Lung (tissue), 12 donors: ENCODE measurements around the gene SCPEP1. TPM values are rescaled to one million over a fixed set of nuclear protein-coding genes. Genes with fewer than 3 reads are reported as not detected.

ENCODE experiments used
- ATAC-seq: fragments of 200-7000 bp; cut with Tn5 transposase; one replicate; pipeline ENCODE4 v1.9.1; 2020; ENCODE audit warnings: moderate number of reproducible peaks; ENCODE audit not compliant: insufficient read depth, low FRiP score
- DNase-seq, 3 donors: peaks; one replicate each; pipeline ENCODE4 v3.0.0-alpha.2; 2013 to 2017
- H3K27ac ChIP-seq, 2 donors: one replicate each; pipeline ENCODE4 v1.5.1; 2013; ENCODE audit warnings: mild to moderate bottlenecking in 2 of 2, moderate library complexity in 2 of 2, control low read depth in 1 of 2, inconsistent platforms in 1 of 2, low read depth in 1 of 2, low read length in 1 of 2
- H3K27me3 ChIP-seq, 3 donors: one replicate each; pipeline ENCODE4 v1.5.1; 2013; ENCODE audit warnings: low read length in 2 of 3; ENCODE audit not compliant: control insufficient read depth in 3 of 3, insufficient read depth in 3 of 3
- H3K36me3 ChIP-seq, 4 donors: one replicate each; pipeline ENCODE4 v1.5.1; 2013; ENCODE audit warnings: low read length in 4 of 4, mild to moderate bottlenecking in 1 of 4, moderate library complexity in 1 of 4; ENCODE audit not compliant: control insufficient read depth in 4 of 4, insufficient read depth in 4 of 4
- H3K4me1 ChIP-seq, 5 donors: one replicate each; pipeline ENCODE4 v1.5.1; 2013; ENCODE audit warnings: low read length in 5 of 5, mild to moderate bottlenecking in 2 of 5, moderate library complexity in 1 of 5; ENCODE audit not compliant: control insufficient read depth in 5 of 5, insufficient read depth in 5 of 5
- H3K4me3 ChIP-seq: one replicate; pipeline ENCODE4 v1.5.1; 2013; ENCODE audit warnings: mild to moderate bottlenecking, control low read depth, moderate library complexity
- H3K9ac ChIP-seq, 2 donors: one replicate each; pipeline ENCODE4 v1.5.1; 2013; ENCODE audit warnings: low read length in 2 of 2, control low read depth in 1 of 2; ENCODE audit not compliant: insufficient read depth in 1 of 2
- H3K9me3 ChIP-seq, 4 donors: one replicate each; pipeline ENCODE4 v1.5.1; 2013; ENCODE audit warnings: low read length in 3 of 4, mild to moderate bottlenecking in 1 of 4, moderate library complexity in 1 of 4; ENCODE audit not compliant: control insufficient read depth in 4 of 4, insufficient read depth in 3 of 4
- CTCF ChIP-seq: IDR thresholded peaks from 2 replicates; pipeline ENCODE4 v1.5.1; 2012; ENCODE audit warnings: mild to moderate bottlenecking; ENCODE audit errors: control extremely low read depth, extremely low read depth
- WGBS, 2 donors: extraction: QIAGEN DNeasy Blood & Tissue Kit; methylation state at CpG; one replicate each; pipeline ENCODE4 v1.1.7; 2013; 5-methylcytosine and 5-hydroxymethylcytosine counted together
- polyA plus RNA-seq, 2 donors: library from polyadenylated mRNA; stranded (reverse); fragments of 200-250 nt; gene quantifications; one replicate each; pipeline ENCODE4 v1.2.1, GENCODE V29; 2013
- total RNA-seq, 2 donors: library from RNA; depleted of rRNA in 1 of 2; stranded (reverse); fragments of >200 nt in 1 of 2; gene quantifications; one replicate each; pipeline ENCODE4 v1.2.1, GENCODE V29; 2014 to 2021
- donor health status: control.
- donor health status: control.
- donor health status: Bipolar disorder and iron deficiency.
- donor health status: healthy.
- donor health status: DM: yes; HTN: yes; CAD: no.

The SCPEP1 gene
- total and polyA plus RNA-seq, 4 donors, result 49.5 to 122 (median 91.2) TPM

GRCh38 chr17:56930739-56931337 is 47.1 kb upstream of the SCPEP1 start:
- H3K27ac ChIP-seq, result no peak overlapping the region
- no peaks in the 10 kb centered on the region for H3K27me3 ChIP-seq
- H3K36me3 ChIP-seq, result peaks cover 0 to 11% (median 6%) of the 10 kb centered on the region in 4 donors
- DNase-seq, result no peak
- H3K4me1 ChIP-seq, result no peaks in the 10 kb centered on the region
- WGBS, 2 donors, result 90 to 93% methylated on average over 2 of the region's 2 CpGs
- no peak for ATAC-seq
- H3K9ac ChIP-seq, result no peak overlapping the region
- no peak overlapping the region for H3K4me3 ChIP-seq
- no peak for TF ChIP-seq CTCF
- peaks cover 0 to 4% (median 0%) of the 10 kb centered on the region in 4 donors for H3K9me3 ChIP-seq

- Histone ChIP-seq H3K4me1 (no peaks in the 10 kb centered on the region), H3K27me3 (no peaks in the 10 kb centered on the region), H3K36me3 (peaks cover 0 to 28% (median 8%) of the 10 kb centered on the region in 4 donors), H3K27ac (no peak overlapping the region), H3K4me3 (no peak overlapping the region), H3K9ac (no peak overlapping the region), H3K9me3 (peaks cover 0 to 4% (median 0%) of the 10 kb centered on the region in 4 donors)
- WGBS, 2 donors, result 94 to 96% methylated on average over 8 of the region's 8 CpGs
- TF ChIP-seq CTCF, result no peak
- DNase-seq (no peak), ATAC-seq (no peak)
Measured at GRCh38 chr17:56933151-56933745, 44.7 kb upstream of the SCPEP1 start.

- no peak for DNase-seq
- no peak overlapping the region for H3K27ac ChIP-seq
- no peak overlapping the region for H3K4me3 ChIP-seq
- H3K9me3 ChIP-seq, result peaks cover 0 to 4% (median 0%) of the 10 kb centered on the region in 4 donors
- no peaks in the 10 kb centered on the region for H3K4me1 ChIP-seq
- TF ChIP-seq CTCF, result no peak
- WGBS, 2 donors, result 89 to 100% methylated on average over 1 of the region's 1 CpG
- H3K36me3 ChIP-seq, result peaks cover 0 to 29% (median 8%) of the 10 kb centered on the region in 4 donors
- no peaks in the 10 kb centered on the region for H3K27me3 ChIP-seq
- H3K9ac ChIP-seq, result no peak overlapping the region
- ATAC-seq, result no peak
Measured at GRCh38 chr17:56933868-56934267, 44.1 kb upstream of the SCPEP1 start.
